ENCODE results near the gene FLNC.

FLNC gene

GRCh38 chr7:128875523-128875948 is 45.3 kb downstream of the FLNC start:
- DNase-seq (ENCODE audit: extremely low spot score) = no peak
- POLR2A ChIA-PET = no interaction called here
- no peak for TF ChIP-seq CTCF (IDR thresholded peaks at IDR 0.05; ENCODE audit: control extremely low read depth, extremely low read depth, low read depth, missing control alignments)
- CTCF ChIA-PET = interaction anchor here (1.1 kb wide), 2 partner anchors 9 to 216 kb away, joined by 5 to 6 read pairs; no protein-coding TSS in a partner anchor

- POLR2A ChIA-PET = no interaction called here
- no peak for TF ChIP-seq CTCF (IDR thresholded peaks at IDR 0.05; ENCODE audit: control extremely low read depth, extremely low read depth, low read depth, missing control alignments)
- no peak for DNase-seq (ENCODE audit: extremely low spot score)
- CTCF ChIA-PET = interaction anchor here (1.1 kb wide), 1 partner anchor 8 kb away, joined by 6 read pairs; no protein-coding TSS in a partner anchor
These were observed 45.9 kb downstream of the FLNC start for GRCh38 chr7:128876127-128876526.

GRCh38 chr7:128876586-128876977 is 46.4 kb downstream of the FLNC start:
- POLR2A ChIA-PET = no interaction called here
- CTCF ChIA-PET = interaction anchor here (1.1 kb wide), 1 partner anchor 8 kb away, joined by 6 read pairs; no protein-coding TSS in a partner anchor
- DNase-seq (ENCODE audit: extremely low spot score) = no peak
- no peak for TF ChIP-seq CTCF (IDR thresholded peaks at IDR 0.05; ENCODE audit: control extremely low read depth, extremely low read depth, low read depth, missing control alignments)

DNA sequence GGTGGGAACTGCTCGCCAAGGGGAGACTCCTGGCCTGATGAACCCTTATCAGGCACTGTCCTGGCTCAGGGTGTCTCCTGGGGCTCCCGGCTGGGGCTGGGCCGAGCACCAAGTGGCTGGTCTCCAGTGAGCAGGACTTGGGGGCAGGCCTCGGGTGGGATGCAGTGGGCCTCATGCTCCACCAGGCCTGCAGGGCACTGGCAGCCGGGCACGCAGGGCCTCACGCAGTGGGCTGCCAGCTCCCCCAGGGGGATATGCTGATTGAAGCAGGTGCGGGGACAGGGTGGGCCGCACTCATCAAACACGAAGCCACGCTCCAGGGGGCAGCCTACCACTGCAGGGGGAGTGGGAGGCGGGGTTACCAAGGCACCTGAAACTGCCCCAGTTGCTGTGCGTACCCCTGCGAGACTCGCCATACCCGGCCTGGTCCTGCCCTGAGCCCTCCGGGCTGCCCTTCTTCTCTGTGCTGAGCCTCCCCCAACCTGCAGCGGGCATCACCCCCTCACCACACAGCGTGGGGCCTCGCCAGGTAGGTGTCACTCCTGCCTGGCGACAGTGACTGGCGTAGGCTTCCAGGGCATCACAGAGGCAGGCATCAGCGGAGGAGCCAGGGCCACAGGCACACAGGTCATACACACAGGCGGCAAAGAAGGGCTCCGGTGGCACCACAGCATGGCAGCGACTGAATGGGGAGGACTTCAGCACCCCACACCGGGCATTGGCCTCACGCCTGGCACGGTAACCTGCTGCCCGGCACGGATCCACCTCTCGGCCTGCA is 47.0 kb downstream of the FLNC start:
- no peak for DNase-seq (ENCODE audit: extremely low spot score)

GRCh38 chr7:128877756-128878120 is 47.5 kb downstream of the FLNC start:
- TF ChIP-seq CTCF (IDR thresholded peaks at IDR 0.05; ENCODE audit: control extremely low read depth, extremely low read depth, low read depth, missing control alignments) = no peak
- POLR2A ChIA-PET = interaction anchor here (0.6 kb wide), 1 partner anchor 177 kb away, joined by 5 read pairs; no protein-coding TSS in a partner anchor
- no peak for DNase-seq (ENCODE audit: extremely low spot score)
- CTCF ChIA-PET = no interaction called here

More for the DNA sequence above, 47.0 kb downstream of the FLNC start:
- ChIA-PET CTCF (no interaction called here), POLR2A (no interaction called here)
- TF ChIP-seq CTCF (IDR thresholded peaks at IDR 0.05; ENCODE audit: control extremely low read depth, extremely low read depth, low read depth, missing control alignments) = no peak

GRCh38 chr7:128878226-128879105 is 48.3 kb downstream of the FLNC start:
- no peak for TF ChIP-seq CTCF (IDR thresholded peaks at IDR 0.05; ENCODE audit: control extremely low read depth, extremely low read depth, low read depth, missing control alignments)
- no peak for DNase-seq (ENCODE audit: extremely low spot score)
- ChIA-PET POLR2A (interaction anchor here (0.6 kb wide), 1 partner anchor 176 kb away, joined by 5 read pairs; no protein-coding TSS in a partner anchor), CTCF (interaction anchor here (0.9 to 5.7 kb wide), 4 partner anchors 15 to 452 kb away, joined by 4 to 46 read pairs (median 13); partner anchors contain the start of gene ATP6V1F)

All from GM10248 (cell line).